ENCODE data around the gene KCNH5.

DNA sequence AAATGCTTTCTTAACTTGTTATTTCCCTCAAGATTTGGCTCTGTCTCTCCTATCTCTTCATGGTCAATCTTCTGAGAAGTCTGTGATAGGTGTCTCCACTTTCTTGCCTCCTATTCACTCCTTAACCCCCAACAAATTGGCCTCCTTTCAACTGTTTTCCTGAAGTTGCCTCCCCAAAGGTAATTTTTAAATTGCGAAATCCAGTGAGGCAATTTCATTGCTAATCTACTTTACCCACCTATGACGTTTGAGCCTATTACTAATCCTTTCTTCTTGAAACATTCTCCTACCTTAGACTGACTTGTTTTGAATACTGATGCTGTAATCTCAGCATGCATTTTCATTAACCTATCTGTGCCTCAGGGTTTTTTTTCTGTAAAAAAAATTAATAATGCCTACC, 6.0 kb upstream of the KCNH5 start:
- TF ChIP-seq, protein P1, sequence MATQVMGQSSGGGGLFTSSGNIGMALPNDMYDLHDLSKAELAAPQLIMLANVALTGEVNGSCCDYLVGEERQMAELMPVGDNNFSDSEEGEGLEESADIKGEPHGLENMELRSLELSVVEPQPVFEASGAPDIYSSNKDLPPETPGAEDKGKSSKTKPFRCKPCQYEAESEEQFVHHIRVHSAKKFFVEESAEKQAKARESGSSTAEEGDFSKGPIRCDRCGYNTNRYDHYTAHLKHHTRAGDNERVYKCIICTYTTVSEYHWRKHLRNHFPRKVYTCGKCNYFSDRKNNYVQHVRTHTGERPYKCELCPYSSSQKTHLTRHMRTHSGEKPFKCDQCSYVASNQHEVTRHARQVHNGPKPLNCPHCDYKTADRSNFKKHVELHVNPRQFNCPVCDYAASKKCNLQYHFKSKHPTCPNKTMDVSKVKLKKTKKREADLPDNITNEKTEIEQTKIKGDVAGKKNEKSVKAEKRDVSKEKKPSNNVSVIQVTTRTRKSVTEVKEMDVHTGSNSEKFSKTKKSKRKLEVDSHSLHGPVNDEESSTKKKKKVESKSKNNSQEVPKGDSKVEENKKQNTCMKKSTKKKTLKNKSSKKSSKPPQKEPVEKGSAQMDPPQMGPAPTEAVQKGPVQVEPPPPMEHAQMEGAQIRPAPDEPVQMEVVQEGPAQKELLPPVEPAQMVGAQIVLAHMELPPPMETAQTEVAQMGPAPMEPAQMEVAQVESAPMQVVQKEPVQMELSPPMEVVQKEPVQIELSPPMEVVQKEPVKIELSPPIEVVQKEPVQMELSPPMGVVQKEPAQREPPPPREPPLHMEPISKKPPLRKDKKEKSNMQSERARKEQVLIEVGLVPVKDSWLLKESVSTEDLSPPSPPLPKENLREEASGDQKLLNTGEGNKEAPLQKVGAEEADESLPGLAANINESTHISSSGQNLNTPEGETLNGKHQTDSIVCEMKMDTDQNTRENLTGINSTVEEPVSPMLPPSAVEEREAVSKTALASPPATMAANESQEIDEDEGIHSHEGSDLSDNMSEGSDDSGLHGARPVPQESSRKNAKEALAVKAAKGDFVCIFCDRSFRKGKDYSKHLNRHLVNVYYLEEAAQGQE (IDR thresholded peaks at IDR 0.05; ENCODE audit: insufficient read depth in 1 of 2, low read depth in 2 of 2, low read length in 2 of 2) = no peak
- TF ChIP-seq POLR2AphosphoS5 (IDR thresholded peaks at IDR 0.05; ENCODE audit: low read depth, low read length) = no peak
- no peak for TF ChIP-seq TAF1 (IDR thresholded peaks at IDR 0.05; ENCODE audit: borderline replicate concordance, insufficient read depth, low read length)
- TF ChIP-seq SIN3A (IDR thresholded peaks at IDR 0.05; ENCODE audit: borderline replicate concordance, insufficient read depth, low read length) = no peak
- no peak for TF ChIP-seq FOXP2 (optimal IDR thresholded peaks at IDR 0.05; ENCODE audit: borderline replicate concordance, extremely low read depth, extremely low read length, insufficient read depth)
